ENCODE results near the gene OR10A4. TPM values are rescaled to one million over a fixed set of nuclear protein-coding genes. Genes with fewer than 3 reads are reported as not detected.
"Not testable (repeated sequence)": the region's sequence is repeated elsewhere in the genome, so short reads cannot be mapped to it uniquely, and the experiment has no call there.

Gene OR10A4
- not detected for total RNA-seq

DNA sequence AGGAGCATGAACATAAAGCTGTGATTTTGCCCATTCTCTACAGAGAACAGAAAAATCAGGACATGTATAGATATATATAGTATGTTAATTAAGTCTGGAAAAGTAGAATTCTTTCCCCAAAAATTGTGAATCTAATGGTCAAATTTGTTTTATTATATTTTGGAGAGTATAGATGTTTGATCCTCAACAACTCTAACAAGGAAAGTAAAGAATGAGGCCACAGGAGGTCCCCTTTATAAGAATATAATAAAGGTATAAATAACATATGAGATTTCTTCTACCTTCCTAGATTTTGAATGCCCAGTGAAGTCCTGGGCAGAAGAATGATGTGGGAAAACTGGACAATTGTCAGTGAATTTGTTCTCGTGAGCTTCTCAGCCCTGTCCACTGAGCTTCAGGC lies at the start of gene OR10A4:
Gene OR10A4 (plus strand): TSS at position 301 of the 400 bp plus-strand sequence. CDS start 23 bp downstream, at position 324.
- H3K4me3 Mint-ChIP-seq = no peak within 1 kb of the TSS
- ATAC-seq (no peak), DNase-seq (no peak)
- CTCF ChIA-PET = no interaction called here
- H3K36me3 Mint-ChIP-seq (ENCODE audit: low read depth) = no peaks in the 10 kb centered on the region
- H3K27ac Mint-ChIP-seq = no peak within 1 kb of the TSS
- H3K4me1 Mint-ChIP-seq (ENCODE audit: low read depth) = no peaks in the 10 kb centered on the region
- H3K9me3 Mint-ChIP-seq (ENCODE audit: insufficient read depth) = no peaks in the 10 kb centered on the region
- H3K27me3 Mint-ChIP-seq (ENCODE audit: low read depth) = peaks cover 2% of the 10 kb centered on the region
- POLR2A ChIA-PET = no interaction called here

- ATAC-seq (no peak), DNase-seq (no peak)
- no peaks in the 10 kb centered on the region for H3K36me3 Mint-ChIP-seq (ENCODE audit: low read depth)
These were observed 48.3 kb upstream of the OR10A4 start for GRCh38 chr11:6828103-6828502.

DNA sequence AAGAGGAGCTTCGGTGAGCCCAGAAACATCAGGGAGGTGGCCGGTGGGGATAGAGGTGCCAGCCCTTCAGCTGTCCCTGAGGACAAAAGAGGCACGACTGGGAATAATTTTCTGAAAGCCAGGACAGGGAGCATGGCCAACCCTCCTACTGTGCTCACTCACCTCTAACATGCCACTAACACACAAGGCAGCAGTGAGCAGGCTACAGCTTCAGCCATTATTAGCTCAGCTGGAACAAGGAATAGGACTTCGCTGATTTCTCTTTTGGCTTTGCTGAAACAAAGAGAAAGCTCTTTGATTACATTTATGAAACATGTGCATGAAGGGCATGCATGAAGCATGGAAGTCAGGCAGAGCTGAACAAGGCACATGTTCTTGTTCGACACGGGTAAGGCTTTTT lies 43.1 kb upstream of the OR10A4 start:
- ChIA-PET CTCF (interaction anchor here (1.9 kb wide), 1 partner anchor 21 kb away, joined by 9 read pairs; no protein-coding TSS in a partner anchor), POLR2A (no interaction called here)
- Mint-ChIP-seq H3K27me3 (ENCODE audit: low read depth) (peaks cover 2% of the 10 kb centered on the region), H3K4me1 (ENCODE audit: low read depth) (no peaks in the 10 kb centered on the region), H3K36me3 (ENCODE audit: low read depth) (no peaks in the 10 kb centered on the region), H3K4me3 (no peak overlapping the region), H3K9me3 (ENCODE audit: insufficient read depth) (no peaks in the 10 kb centered on the region), H3K27ac (no peak overlapping the region)
- no peak for DNase-seq
- no peak for ATAC-seq

More at GRCh38 chr11:6828103-6828502, 48.3 kb upstream of the OR10A4 start:
- ChIA-PET POLR2A (no interaction called here), CTCF (no interaction called here)
- Mint-ChIP-seq H3K9me3 (ENCODE audit: insufficient read depth) (no peaks in the 10 kb centered on the region), H3K4me3 (no peak overlapping the region), H3K27me3 (ENCODE audit: low read depth) (no peaks in the 10 kb centered on the region), H3K27ac (no peak overlapping the region), H3K4me1 (ENCODE audit: low read depth) (no peaks in the 10 kb centered on the region)

GRCh38 chr11:6834021-6834420 lies 42.4 kb upstream of the OR10A4 start:
- Mint-ChIP-seq H3K9me3 (ENCODE audit: insufficient read depth) (no peaks in the 10 kb centered on the region), H3K4me1 (ENCODE audit: low read depth) (no peaks in the 10 kb centered on the region), H3K36me3 (ENCODE audit: low read depth) (no peaks in the 10 kb centered on the region), H3K27me3 (ENCODE audit: low read depth) (peaks cover 2% of the 10 kb centered on the region), H3K27ac (no peak overlapping the region), H3K4me3 (no peak overlapping the region)
- DNase-seq = no peak
- ATAC-seq = no peak
- CTCF ChIA-PET = interaction anchor here (1.9 kb wide), 1 partner anchor 22 kb away, joined by 9 read pairs; no protein-coding TSS in a partner anchor
- POLR2A ChIA-PET = no interaction called here

GRCh38 chr11:6841694-6842093 lies 34.7 kb upstream of the OR10A4 start:
- no peaks in the 10 kb centered on the region for H3K9me3 Mint-ChIP-seq (ENCODE audit: insufficient read depth)
- CTCF ChIA-PET = no interaction called here

DNA sequence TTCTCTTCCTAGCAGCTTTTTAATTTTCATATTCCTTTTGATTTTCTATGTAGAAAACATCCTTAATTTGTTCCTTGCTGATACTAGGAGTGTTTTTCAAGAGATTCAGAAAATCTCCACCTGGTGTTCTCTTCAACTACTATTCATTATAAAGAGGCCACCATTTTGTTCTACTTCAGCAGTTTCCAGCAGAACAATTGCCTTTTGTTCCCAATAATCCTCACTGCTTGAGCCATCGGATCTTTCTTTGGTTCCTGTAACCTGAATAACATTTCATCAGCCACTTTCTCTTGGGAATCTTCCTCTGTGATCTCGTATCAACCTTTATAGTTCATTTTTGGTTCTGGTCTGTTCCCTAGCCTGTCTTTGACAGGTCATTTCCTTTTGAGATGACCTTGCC lies 32.8 kb upstream of the OR10A4 start:
- H3K4me3 Mint-ChIP-seq = no peak overlapping the region
- H3K27ac Mint-ChIP-seq = no peak overlapping the region
- ATAC-seq = no peak
- H3K9me3 Mint-ChIP-seq (ENCODE audit: insufficient read depth) = no peaks in the 10 kb centered on the region
- no peaks in the 10 kb centered on the region for H3K36me3 Mint-ChIP-seq (ENCODE audit: low read depth)
- H3K27me3 Mint-ChIP-seq (ENCODE audit: low read depth) = peaks cover 5% of the 10 kb centered on the region
- no peak for DNase-seq
- H3K4me1 Mint-ChIP-seq (ENCODE audit: low read depth) = no peaks in the 10 kb centered on the region
- ChIA-PET POLR2A (no interaction called here), CTCF (no interaction called here)

More at GRCh38 chr11:6841694-6842093, 34.7 kb upstream of the OR10A4 start:
- ATAC-seq (no peak), DNase-seq (no peak)
- no peak overlapping the region for H3K4me3 Mint-ChIP-seq
- H3K27ac Mint-ChIP-seq = no peak overlapping the region
- H3K4me1 Mint-ChIP-seq (ENCODE audit: low read depth) = no peaks in the 10 kb centered on the region
- POLR2A ChIA-PET = no interaction called here
- no peaks in the 10 kb centered on the region for H3K36me3 Mint-ChIP-seq (ENCODE audit: low read depth)
- peaks cover 7% of the 10 kb centered on the region for H3K27me3 Mint-ChIP-seq (ENCODE audit: low read depth)

- ChIA-PET CTCF (no interaction called here), POLR2A (no interaction called here)
- Mint-ChIP-seq H3K4me3 (no peak overlapping the region), H3K27me3 (ENCODE audit: low read depth) (peaks cover 5% of the 10 kb centered on the region), H3K4me1 (ENCODE audit: low read depth) (no peaks in the 10 kb centered on the region), H3K36me3 (ENCODE audit: low read depth) (no peaks in the 10 kb centered on the region), H3K27ac (no peak overlapping the region), H3K9me3 (ENCODE audit: insufficient read depth) (no peaks in the 10 kb centered on the region)
- ATAC-seq (no peak), DNase-seq (no peak)
These were observed 32.1 kb upstream of the OR10A4 start for GRCh38 chr11:6844356-6844755.

DNA sequence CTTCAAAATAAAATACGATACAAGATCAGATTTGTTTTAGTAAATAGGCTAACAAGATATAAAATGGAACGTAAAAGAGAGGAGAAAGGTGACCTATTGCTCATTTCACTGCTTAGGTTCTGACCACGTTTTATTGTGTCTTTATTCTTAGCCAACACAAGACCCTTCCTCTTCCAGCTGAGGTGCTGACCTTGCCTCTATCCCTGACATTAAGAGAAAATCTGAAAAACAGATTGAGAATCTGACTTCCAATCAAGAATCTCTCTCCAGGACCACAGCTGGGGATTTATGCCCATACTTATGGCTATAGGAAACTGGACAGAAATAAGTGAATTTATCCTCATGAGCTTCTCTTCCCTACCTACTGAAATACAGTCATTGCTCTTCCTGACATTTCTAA lies 31.0 kb upstream of the OR10A4 start, which contains the start of gene OR10A5:
Gene OR10A5 (plus strand): TSS at position 301 of the 400 bp plus-strand sequence. CDS start 0 bp downstream, at position 301.
- Mint-ChIP-seq H3K9me3 (ENCODE audit: insufficient read depth) (no peaks in the 10 kb centered on the region), H3K36me3 (ENCODE audit: low read depth) (no peaks in the 10 kb centered on the region), H3K4me1 (ENCODE audit: low read depth) (no peaks in the 10 kb centered on the region), H3K27ac (no peak within 1 kb of the TSS), H3K27me3 (ENCODE audit: low read depth) (peaks cover 3% of the 10 kb centered on the region), H3K4me3 (no peak within 1 kb of the TSS)
- ChIA-PET POLR2A (no interaction called here), CTCF (no interaction called here)
- ATAC-seq = no peak
- DNase-seq = no peak

DNA sequence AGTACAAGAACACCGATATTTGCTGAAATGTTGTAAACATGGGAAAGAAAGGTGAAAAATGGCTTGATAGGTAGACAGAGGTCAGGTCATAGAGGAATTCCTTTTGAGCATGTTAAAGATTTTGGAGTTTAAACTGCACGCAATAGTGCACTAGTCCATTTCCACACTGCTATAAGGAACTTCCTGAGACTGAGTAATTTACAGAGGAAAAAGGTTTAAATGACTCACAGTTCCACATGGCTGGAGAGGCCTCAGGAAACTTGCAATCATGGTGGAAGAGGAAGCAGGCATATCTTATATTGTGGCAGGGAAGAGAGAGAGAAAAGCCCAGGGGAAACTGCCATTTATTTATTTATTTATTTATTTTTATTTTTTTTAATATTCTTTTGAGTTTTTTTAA lies 25.9 kb upstream of the OR10A4 start:
- Mint-ChIP-seq H3K9me3 (ENCODE audit: insufficient read depth) (peaks cover 5% of the 10 kb centered on the region), H3K4me3 (no peak overlapping the region), H3K27ac (no peak overlapping the region), H3K27me3 (ENCODE audit: low read depth) (peaks cover 3% of the 10 kb centered on the region), H3K4me1 (ENCODE audit: low read depth) (no peaks in the 10 kb centered on the region), H3K36me3 (ENCODE audit: low read depth) (peaks cover 2% of the 10 kb centered on the region)
- POLR2A ChIA-PET = no interaction called here
- no peak for DNase-seq
- ATAC-seq = no peak
- CTCF ChIA-PET = no interaction called here

- H3K4me3 Mint-ChIP-seq; H3K9me3 Mint-ChIP-seq (ENCODE audit: insufficient read depth); H3K36me3 Mint-ChIP-seq (ENCODE audit: low read depth); ATAC-seq; CTCF ChIA-PET; H3K4me1 Mint-ChIP-seq (ENCODE audit: low read depth); DNase-seq; POLR2A ChIA-PET; H3K27ac Mint-ChIP-seq; H3K27me3 Mint-ChIP-seq (ENCODE audit: low read depth): not testable (repeated sequence)
These were observed 21.6 kb upstream of the OR10A4 start for GRCh38 chr11:6854801-6855200.

GRCh38 chr11:6855971-6856541 lies 20.4 kb upstream of the OR10A4 start:
- ATAC-seq (no peak), DNase-seq (no peak)
- no peaks in the 10 kb centered on the region for H3K27me3 Mint-ChIP-seq (ENCODE audit: low read depth)
- H3K4me3 Mint-ChIP-seq = no peak overlapping the region
- H3K36me3 Mint-ChIP-seq (ENCODE audit: low read depth) = peaks cover 2% of the 10 kb centered on the region
- ChIA-PET POLR2A (no interaction called here), CTCF (no interaction called here)
- H3K27ac Mint-ChIP-seq = no peak overlapping the region
- peaks cover 5% of the 10 kb centered on the region for H3K9me3 Mint-ChIP-seq (ENCODE audit: insufficient read depth)
- H3K4me1 Mint-ChIP-seq (ENCODE audit: low read depth) = peaks cover 3% of the 10 kb centered on the region

- CTCF ChIA-PET = no interaction called here
- Mint-ChIP-seq H3K27ac (no peak overlapping the region), H3K4me3 (no peak overlapping the region), H3K36me3 (ENCODE audit: low read depth) (peaks cover 2% of the 10 kb centered on the region), H3K27me3 (ENCODE audit: low read depth) (no peaks in the 10 kb centered on the region), H3K9me3 (ENCODE audit: insufficient read depth) (peaks cover 5% of the 10 kb centered on the region), H3K4me1 (ENCODE audit: low read depth) (peaks cover 3% of the 10 kb centered on the region)
- ATAC-seq (no peak), DNase-seq (no peak)
- POLR2A ChIA-PET = no interaction called here
These were observed 19.6 kb upstream of the OR10A4 start for GRCh38 chr11:6856871-6857270.

GRCh38 chr11:6862961-6863360 lies 13.5 kb upstream of the OR10A4 start, which contains the start of gene OR10A2:
TSS of gene OR10A2 (plus strand) at chr11:6863057. CDS start at chr11:6869755, 6,698 bp downstream.
- Mint-ChIP-seq H3K36me3 (ENCODE audit: low read depth) (no peaks in the 10 kb centered on the region), H3K4me3 (no peak within 1 kb of the TSS), H3K4me1 (ENCODE audit: low read depth) (no peaks in the 10 kb centered on the region), H3K27ac (no peak within 1 kb of the TSS), H3K9me3 (ENCODE audit: insufficient read depth) (no peaks in the 10 kb centered on the region), H3K27me3 (ENCODE audit: low read depth) (peaks cover 6% of the 10 kb centered on the region)
- POLR2A ChIA-PET = no interaction called here
- CTCF ChIA-PET = interaction anchor here (2.2 kb wide), 1 partner anchor 51 kb away, joined by 8 read pairs; no protein-coding TSS in a partner anchor
- DNase-seq (no peak), ATAC-seq (no peak)

Measured in activated CD8-positive, alpha-beta T cell treated with anti-CD3 and anti-CD28 coated beads, Interleukin-2, amount 10 ng/mL, durations not matched to agents 7 days and 5 days (primary cell).